ENCODE measurements around the gene ZYX. TPM values are rescaled to one million over a fixed set of nuclear protein-coding genes. Genes with fewer than 3 reads are reported as not detected.
"Not testable (repeated sequence)": the region's sequence is repeated elsewhere in the genome, so short reads cannot be mapped to it uniquely, and the experiment has no call there.

ZYX gene
- total RNA-seq, 2 donors from 2014 or later: 81.6 to 114 TPM

GRCh38 chr7:143402233-143402632 is 21.1 kb downstream of the ZYX start:
- H3K4me3 Mint-ChIP-seq; DNase-seq (ENCODE audit: low spot score); H3K27me3 Mint-ChIP-seq; H3K36me3 Mint-ChIP-seq; ATAC-seq; H3K9me3 Mint-ChIP-seq; H3K4me1 Mint-ChIP-seq (ENCODE audit: low read depth in 2 of 2); H3K27ac Mint-ChIP-seq: not testable (repeated sequence)

- DNase-seq (ENCODE audit: low spot score) (no peak), ATAC-seq (no peak)
- Mint-ChIP-seq H3K4me1 (ENCODE audit: low read depth in 2 of 2) (peaks cover 18 to 21% of the 10 kb centered on the region in 2 donors), H3K4me3 (no peak overlapping the region), H3K9me3 (no peaks in the 10 kb centered on the region), H3K27ac (no peak overlapping the region), H3K36me3 (no peaks in the 10 kb centered on the region), H3K27me3 (peaks cover 30 to 31% of the 10 kb centered on the region in 2 donors)
Observed at GRCh38 chr7:143405173-143406001, 24.2 kb downstream of the ZYX start.

- H3K4me1 Mint-ChIP-seq (ENCODE audit: low read depth in 2 of 2): peaks cover 18 to 23% of the 10 kb centered on the region in 2 donors
- ATAC-seq: no peak
Observed at GRCh38 chr7:143406002-143406357, 24.8 kb downstream of the ZYX start.

GRCh38 chr7:143407287-143408251 is 26.4 kb downstream of the ZYX start:
- Mint-ChIP-seq H3K9me3 (no peaks in the 10 kb centered on the region), H3K4me1 (ENCODE audit: low read depth in 2 of 2) (peaks cover 18 to 23% of the 10 kb centered on the region in 2 donors), H3K27ac (peak overlapping the region; percentile 17 to 37), H3K36me3 (no peaks in the 10 kb centered on the region), H3K27me3 (peaks cover 39 to 49% of the 10 kb centered on the region in 2 donors), H3K4me3 (peak overlapping the region; percentile 86)
- ATAC-seq (peak; percentile 87 to 90), DNase-seq (ENCODE audit: low spot score) (no peak)

More at GRCh38 chr7:143406002-143406357, 24.8 kb downstream of the ZYX start:
- Mint-ChIP-seq H3K36me3 (no peaks in the 10 kb centered on the region), H3K27me3 (peaks cover 34 to 36% of the 10 kb centered on the region in 2 donors), H3K9me3 (no peaks in the 10 kb centered on the region), H3K4me3 (no peak overlapping the region), H3K27ac (no peak overlapping the region)
- no peak for DNase-seq (ENCODE audit: low spot score)

GRCh38 chr7:143408252-143408685 is 27.1 kb downstream of the ZYX start:
- peak overlapping the region; percentile 86 for H3K4me3 Mint-ChIP-seq
- peak; percentile 2 to 38 for ATAC-seq
- H3K36me3 Mint-ChIP-seq: no peaks in the 10 kb centered on the region
- no peak for DNase-seq (ENCODE audit: low spot score)
- peaks cover 18 to 23% of the 10 kb centered on the region in 2 donors for H3K4me1 Mint-ChIP-seq (ENCODE audit: low read depth in 2 of 2)
- H3K27me3 Mint-ChIP-seq: peaks cover 44 to 56% of the 10 kb centered on the region in 2 donors
- H3K27ac Mint-ChIP-seq: no peak overlapping the region
- H3K9me3 Mint-ChIP-seq: no peaks in the 10 kb centered on the region

GRCh38 chr7:143408686-143409561 is 27.8 kb downstream of the ZYX start, which contains the start of gene EPHA1:
Gene EPHA1, minus strand, starts transcription at chr7:143408856. Its CDS starts 51 bp downstream, at chr7:143408805.
- Mint-ChIP-seq H3K27ac (peak within 1 kb of the TSS; percentile 17 to 37), H3K36me3 (no peaks in the 10 kb centered on the region), H3K4me1 (ENCODE audit: low read depth in 2 of 2) (peaks cover 18 to 23% of the 10 kb centered on the region in 2 donors)

GRCh38 chr7:143410521-143411004 is 29.4 kb downstream of the ZYX start:
- peaks cover 52 to 62% of the 10 kb centered on the region in 2 donors for H3K27me3 Mint-ChIP-seq
- H3K36me3 Mint-ChIP-seq: no peaks in the 10 kb centered on the region
- no peak overlapping the region for H3K27ac Mint-ChIP-seq
- no peak overlapping the region for H3K4me3 Mint-ChIP-seq
- DNase-seq (ENCODE audit: low spot score) (no peak), ATAC-seq (no peak)
- no peaks in the 10 kb centered on the region for H3K9me3 Mint-ChIP-seq
- peaks cover 18 to 23% of the 10 kb centered on the region in 2 donors for H3K4me1 Mint-ChIP-seq (ENCODE audit: low read depth in 2 of 2)

More at GRCh38 chr7:143408686-143409561, 27.8 kb downstream of the ZYX start, which contains the start of gene EPHA1:
- DNase-seq (ENCODE audit: low spot score) (no peak), ATAC-seq (peak; percentile 22 to 61)
- Mint-ChIP-seq H3K27me3 (peaks cover 47 to 59% of the 10 kb centered on the region in 2 donors), H3K9me3 (no peaks in the 10 kb centered on the region), H3K4me3 (peak within 1 kb of the TSS; percentile 86)

- Mint-ChIP-seq H3K9me3 (no peaks in the 10 kb centered on the region), H3K4me1 (ENCODE audit: low read depth in 2 of 2) (peaks cover 16 to 22% of the 10 kb centered on the region in 2 donors), H3K27me3 (peaks cover 46 to 60% of the 10 kb centered on the region in 2 donors), H3K4me3 (no peak overlapping the region), H3K27ac (no peak overlapping the region), H3K36me3 (no peaks in the 10 kb centered on the region)
- DNase-seq (ENCODE audit: low spot score): no peak
- no peak for ATAC-seq
Observed at GRCh38 chr7:143411976-143412708, 31.0 kb downstream of the ZYX start.

- Mint-ChIP-seq H3K9me3 (no peaks in the 10 kb centered on the region), H3K4me3 (no peak overlapping the region), H3K36me3 (no peaks in the 10 kb centered on the region), H3K27me3 (peaks cover 40 to 58% of the 10 kb centered on the region in 2 donors), H3K27ac (no peak overlapping the region), H3K4me1 (ENCODE audit: low read depth in 2 of 2) (peaks cover 6 to 13% of the 10 kb centered on the region in 2 donors)
- ATAC-seq (no peak), DNase-seq (ENCODE audit: low spot score) (no peak)
Observed at GRCh38 chr7:143413123-143413522, 32.0 kb downstream of the ZYX start.

GRCh38 chr7:143415209-143415608 is 34.1 kb downstream of the ZYX start:
- not testable (repeated sequence) for H3K4me3 Mint-ChIP-seq; H3K9me3 Mint-ChIP-seq; DNase-seq (ENCODE audit: low spot score); H3K36me3 Mint-ChIP-seq; H3K27ac Mint-ChIP-seq; H3K4me1 Mint-ChIP-seq (ENCODE audit: low read depth in 2 of 2); ATAC-seq
- H3K27me3 Mint-ChIP-seq: peaks cover 41 to 57% of the 10 kb centered on the region in 2 donors

GRCh38 chr7:143415742-143416397 is 34.7 kb downstream of the ZYX start:
- Mint-ChIP-seq H3K36me3 (no peaks in the 10 kb centered on the region), H3K27me3 (peaks cover 35 to 51% of the 10 kb centered on the region in 2 donors), H3K27ac (no peak overlapping the region), H3K4me3 (no peak overlapping the region), H3K4me1 (ENCODE audit: low read depth in 2 of 2) (no peaks in the 10 kb centered on the region), H3K9me3 (no peaks in the 10 kb centered on the region)
- DNase-seq (ENCODE audit: low spot score) (no peak), ATAC-seq (no peak)
